NB4 (cell line): ENCODE measurements around the gene CALCOCO2.

Experiments used
- CTCF ChIP-seq: IDR thresholded peaks from one replicate; pipeline ENCODE4 v1.5.1; 2012; ENCODE audit warnings: low read depth, low read length
- MAX ChIP-seq: IDR thresholded peaks from 2 replicates; pipeline ENCODE4 v1.6.1; 2011; ENCODE audit warnings: low read depth, low read length

- no peak for TF ChIP-seq CTCF
- TF ChIP-seq MAX: no peak
Measured at GRCh38 chr17:48795444-48796162, 35.2 kb upstream of the CALCOCO2 start.
